HEK293 (cell line): ENCODE measurements around the gene SYT5.
A peak's percentile ranks its signal among the peaks of the same experiment; 100 is the strongest.

Experiments used
- FEZF1 ChIP-seq: fragments of 450-650 bp; formaldehyde crosslinking; IDR thresholded peaks from 2 replicates; pipeline ENCODE4 v1.5.1; 2016; ENCODE audit warnings: missing biosample characterization, missing genetic modification characterization
- GLIS2 ChIP-seq: fragments of 450-650 bp; formaldehyde crosslinking; IDR thresholded peaks from 2 replicates; pipeline ENCODE4 v1.5.1; 2016; ENCODE audit warnings: missing biosample characterization, missing genetic modification characterization
- KLF1 ChIP-seq: fragments of 450-650 bp; formaldehyde crosslinking; IDR thresholded peaks from 2 replicates; pipeline ENCODE4 v1.5.1; 2016; ENCODE audit warnings: missing biosample characterization, missing genetic modification characterization
- KLF16 ChIP-seq: fragments of 450-650 bp; formaldehyde crosslinking; IDR thresholded peaks from 2 replicates; pipeline ENCODE4 v1.5.1; 2017; ENCODE audit warnings: missing biosample characterization, missing genetic modification characterization
- KLF8 ChIP-seq: fragments of 450-650 bp; formaldehyde crosslinking; IDR thresholded peaks from 2 replicates; pipeline ENCODE4 v1.5.1; 2016; ENCODE audit warnings: missing biosample characterization, missing genetic modification characterization
- PRDM1 ChIP-seq: fragments of 450-650 bp; formaldehyde crosslinking; IDR thresholded peaks from 2 replicates; pipeline ENCODE4; 2016; ENCODE audit warnings: missing biosample characterization, missing genetic modification characterization
- SP2 ChIP-seq: fragments of 450-650 bp; formaldehyde crosslinking; IDR thresholded peaks from 2 replicates; pipeline ENCODE4 v1.5.1; 2016; ENCODE audit warnings: missing biosample characterization, missing genetic modification characterization
- SP3 ChIP-seq: fragments of 450-650 bp; formaldehyde crosslinking; IDR thresholded peaks from 2 replicates; pipeline ENCODE4 v1.5.1; 2016; ENCODE audit warnings: missing biosample characterization, missing genetic modification characterization
- ZBTB17 ChIP-seq: fragments of 450-650 bp; formaldehyde crosslinking; IDR thresholded peaks from 2 replicates; pipeline ENCODE4 v1.5.1; 2016; ENCODE audit warnings: missing biosample characterization, missing genetic modification characterization
- ZFHX2 ChIP-seq: fragments of 450-650 bp; formaldehyde crosslinking; conservative IDR thresholded peaks from 2 replicates; pipeline ENCODE4 v1.5.1; 2016; ENCODE audit warnings: missing biosample characterization, missing genetic modification characterization
- ZFP69B ChIP-seq: fragments of 450-650 bp; formaldehyde crosslinking; IDR thresholded peaks from 2 replicates; pipeline ENCODE4 v1.5.1; 2016; ENCODE audit warnings: missing biosample characterization, missing genetic modification characterization
- ZIC2 ChIP-seq: fragments of 450-650 bp; formaldehyde crosslinking; IDR thresholded peaks from 2 replicates; pipeline ENCODE4 v1.5.1; 2016; ENCODE audit warnings: missing biosample characterization, missing genetic modification characterization
- ZNF133 ChIP-seq: fragments of 450-650 bp; formaldehyde crosslinking; IDR thresholded peaks from 2 replicates; pipeline ENCODE4 v1.5.1; 2016; ENCODE audit warnings: missing biosample characterization, missing genetic modification characterization
- ZNF155 ChIP-seq: fragments of 450-650 bp; formaldehyde crosslinking; IDR thresholded peaks from 2 replicates; pipeline ENCODE4 v1.5.1; 2016; ENCODE audit warnings: missing biosample characterization, missing genetic modification characterization
- ZNF274 ChIP-seq, 2 experiments: fragments of 200-500 bp in 1 of 2; fragments of 450-650 bp in 1 of 2; sonication (Bioruptor generic) in 1 of 2; formaldehyde crosslinking in 1 of 2; IDR thresholded peaks; 2 replicates each; pipeline versions ENCODE4 v1.5.1 to v1.6.1; 2014 to 2016; ENCODE audit warnings: borderline replicate concordance in 1 of 2, inconsistent platforms in 1 of 2, low read length in 1 of 2, missing biosample characterization in 1 of 2, missing genetic modification characterization in 1 of 2
- ZNF366 ChIP-seq: fragments of 450-650 bp; formaldehyde crosslinking; conservative IDR thresholded peaks from 2 replicates; pipeline ENCODE4 v1.5.1; 2016; ENCODE audit warnings: missing biosample characterization, missing genetic modification characterization
- ZNF555 ChIP-seq: fragments of 450-650 bp; formaldehyde crosslinking; conservative IDR thresholded peaks from 2 replicates; pipeline ENCODE4 v1.5.1; 2017; ENCODE audit warnings: missing biosample characterization, mild to moderate bottlenecking, missing genetic modification characterization, inconsistent platforms
- ZNF560 ChIP-seq: fragments of 450-650 bp; formaldehyde crosslinking; IDR thresholded peaks from 2 replicates; pipeline ENCODE4 v1.5.1; 2017; ENCODE audit warnings: missing biosample characterization, missing genetic modification characterization, borderline replicate concordance
- ZNF596 ChIP-seq: fragments of 450-650 bp; IDR thresholded peaks from 2 replicates; pipeline ENCODE4 v1.5.0; 2018; ENCODE audit warnings: missing biosample characterization, mild to moderate bottlenecking, missing genetic modification characterization, moderate library complexity
- ZNF76 ChIP-seq: fragments of 450-650 bp; formaldehyde crosslinking; IDR thresholded peaks from 2 replicates; pipeline ENCODE4; 2016; ENCODE audit warnings: low read depth, missing biosample characterization, missing genetic modification characterization, borderline replicate concordance
- ZNF843 ChIP-seq: fragments of 450-650 bp; formaldehyde crosslinking; IDR thresholded peaks from 2 replicates; pipeline ENCODE4 v1.5.1; 2016; ENCODE audit warnings: missing biosample characterization, missing genetic modification characterization
- ZSCAN16 ChIP-seq: fragments of 450-650 bp; formaldehyde crosslinking; IDR thresholded peaks from 2 replicates; pipeline ENCODE4 v1.5.1; 2016; ENCODE audit warnings: missing biosample characterization, missing genetic modification characterization
- TF ChIP-seq, protein P1 (sequence below): fragments of 450-650 bp; formaldehyde crosslinking; IDR thresholded peaks from 2 replicates; pipeline ENCODE4 v1.5.1; 2016; ENCODE audit warnings: missing biosample characterization, missing genetic modification characterization
- TF ChIP-seq, protein P2 (sequence below): fragments of 450-650 bp; formaldehyde crosslinking; conservative IDR thresholded peaks from 2 replicates; pipeline ENCODE4 v1.5.1; 2016; ENCODE audit warnings: low read depth, missing biosample characterization, missing genetic modification characterization
- TF ChIP-seq, protein P3 (sequence below): fragments of 450-650 bp; formaldehyde crosslinking; IDR thresholded peaks from 2 replicates; pipeline ENCODE4 v1.5.1; 2016; ENCODE audit warnings: missing biosample characterization, missing genetic modification characterization
- TF ChIP-seq, protein P4 (sequence below): fragments of 450-650 bp; formaldehyde crosslinking; IDR thresholded peaks from 2 replicates; pipeline ENCODE4 v1.5.1; 2017; ENCODE audit warnings: missing biosample characterization, missing genetic modification characterization
- TF ChIP-seq, protein P5 (sequence below): fragments of 450-650 bp; formaldehyde crosslinking; IDR thresholded peaks from 2 replicates; pipeline ENCODE4 v1.5.1; 2016; ENCODE audit warnings: missing biosample characterization, missing genetic modification characterization

The SYT5 gene

DNA sequence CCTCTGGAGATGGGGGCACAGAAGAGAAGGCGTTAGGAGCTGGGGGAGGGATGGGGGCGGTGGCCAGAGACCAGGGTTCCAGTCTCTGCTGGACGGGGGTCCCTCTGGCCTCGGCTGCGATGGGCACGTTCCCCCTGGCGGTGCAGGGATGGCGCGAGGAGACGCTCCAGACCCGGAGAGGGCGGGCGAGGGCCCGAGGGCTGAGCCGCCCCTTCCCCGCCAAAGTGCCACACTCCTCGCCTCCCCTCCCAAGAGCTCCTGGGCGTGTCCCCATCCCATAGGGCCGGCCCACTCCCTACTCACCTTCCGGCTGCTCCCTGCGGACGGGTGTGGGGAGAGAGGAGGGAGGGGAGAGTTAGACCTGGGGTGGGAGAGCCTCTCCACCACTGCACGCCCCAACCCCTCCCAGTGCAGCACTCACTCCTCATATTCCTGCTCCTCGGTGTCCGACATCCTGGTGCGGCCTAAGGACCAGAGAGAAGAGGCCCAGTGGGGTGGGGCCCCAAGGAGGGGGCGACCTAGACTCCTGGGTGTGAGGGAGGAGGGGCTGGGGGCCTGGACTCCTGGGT lies 33.3 kb downstream of the SYT5 start (continued):
- TF ChIP-seq, protein P1, sequence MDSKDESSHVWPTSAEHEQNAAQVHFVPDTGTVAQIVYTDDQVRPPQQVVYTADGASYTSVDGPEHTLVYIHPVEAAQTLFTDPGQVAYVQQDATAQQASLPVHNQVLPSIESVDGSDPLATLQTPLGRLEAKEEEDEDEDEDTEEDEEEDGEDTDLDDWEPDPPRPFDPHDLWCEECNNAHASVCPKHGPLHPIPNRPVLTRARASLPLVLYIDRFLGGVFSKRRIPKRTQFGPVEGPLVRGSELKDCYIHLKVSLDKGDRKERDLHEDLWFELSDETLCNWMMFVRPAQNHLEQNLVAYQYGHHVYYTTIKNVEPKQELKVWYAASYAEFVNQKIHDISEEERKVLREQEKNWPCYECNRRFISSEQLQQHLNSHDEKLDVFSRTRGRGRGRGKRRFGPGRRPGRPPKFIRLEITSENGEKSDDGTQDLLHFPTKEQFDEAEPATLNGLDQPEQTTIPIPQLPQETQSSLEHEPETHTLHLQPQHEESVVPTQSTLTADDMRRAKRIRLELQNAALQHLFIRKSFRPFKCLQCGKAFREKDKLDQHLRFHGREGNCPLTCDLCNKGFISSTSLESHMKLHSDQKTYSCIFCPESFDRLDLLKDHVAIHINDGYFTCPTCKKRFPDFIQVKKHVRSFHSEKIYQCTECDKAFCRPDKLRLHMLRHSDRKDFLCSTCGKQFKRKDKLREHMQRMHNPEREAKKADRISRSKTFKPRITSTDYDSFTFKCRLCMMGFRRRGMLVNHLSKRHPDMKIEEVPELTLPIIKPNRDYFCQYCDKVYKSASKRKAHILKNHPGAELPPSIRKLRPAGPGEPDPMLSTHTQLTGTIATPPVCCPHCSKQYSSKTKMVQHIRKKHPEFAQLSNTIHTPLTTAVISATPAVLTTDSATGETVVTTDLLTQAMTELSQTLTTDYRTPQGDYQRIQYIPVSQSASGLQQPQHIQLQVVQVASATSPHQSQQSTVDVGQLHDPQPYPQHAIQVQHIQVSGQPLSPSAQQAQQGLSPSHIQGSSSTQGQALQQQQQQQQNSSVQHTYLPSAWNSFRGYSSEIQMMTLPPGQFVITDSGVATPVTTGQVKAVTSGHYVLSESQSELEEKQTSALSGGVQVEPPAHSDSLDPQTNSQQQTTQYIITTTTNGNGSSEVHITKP (tag by site-specific recombination) = peak; percentile 91
- TF ChIP-seq ZNF843 (tag by site-specific recombination) (no peak; the same call in 1 of the 2 replicates), KLF8 (tag by site-specific recombination) (peak; percentile 67), ZFHX2 (tag by site-specific recombination) (peak; percentile 87), ZNF366 (tag by site-specific recombination) (0 out of 2 replicates have a peak, but pooled peaks have one; percentile 44), SP3 (tag by site-specific recombination) (peak; percentile 84), ZBTB17 (tag by site-specific recombination) (peak; percentile 63), SP2 (tag by site-specific recombination) (peak; percentile 73), ZNF133 (tag by site-specific recombination) (no peak), PRDM1 (tag by site-specific recombination) (0 out of 2 replicates have a peak, but pooled peaks have one; percentile 37), ZNF560 (no peak), ZFP69B (tag by site-specific recombination) (no peak), KLF16 (no peak; the same call in 1 of the 2 replicates), ZNF555 (tag by site-specific recombination) (no peak), KLF1 (peak; percentile 97), ZNF76 (tag by site-specific recombination) (peak; percentile 44; the same call in 1 of the 2 replicates), GLIS2 (tag by site-specific recombination) (peak; percentile 75), ZSCAN16 (tag by site-specific recombination) (no peak), ZNF274 (IDR thresholded peaks at IDR 0.05; ENCODE audit: low read length) (no peak), ZNF274 (tag by site-specific recombination; IDR thresholded peaks at IDR 0.05; ENCODE audit: borderline replicate concordance) (no peak), ZIC2 (tag by site-specific recombination) (peak; percentile 84), FEZF1 (tag by site-specific recombination) (0 out of 2 replicates have a peak, but pooled peaks have one; percentile 22), ZNF155 (tag by site-specific recombination) (no peak), ZNF596 (no peak)
- TF ChIP-seq, protein P2, sequence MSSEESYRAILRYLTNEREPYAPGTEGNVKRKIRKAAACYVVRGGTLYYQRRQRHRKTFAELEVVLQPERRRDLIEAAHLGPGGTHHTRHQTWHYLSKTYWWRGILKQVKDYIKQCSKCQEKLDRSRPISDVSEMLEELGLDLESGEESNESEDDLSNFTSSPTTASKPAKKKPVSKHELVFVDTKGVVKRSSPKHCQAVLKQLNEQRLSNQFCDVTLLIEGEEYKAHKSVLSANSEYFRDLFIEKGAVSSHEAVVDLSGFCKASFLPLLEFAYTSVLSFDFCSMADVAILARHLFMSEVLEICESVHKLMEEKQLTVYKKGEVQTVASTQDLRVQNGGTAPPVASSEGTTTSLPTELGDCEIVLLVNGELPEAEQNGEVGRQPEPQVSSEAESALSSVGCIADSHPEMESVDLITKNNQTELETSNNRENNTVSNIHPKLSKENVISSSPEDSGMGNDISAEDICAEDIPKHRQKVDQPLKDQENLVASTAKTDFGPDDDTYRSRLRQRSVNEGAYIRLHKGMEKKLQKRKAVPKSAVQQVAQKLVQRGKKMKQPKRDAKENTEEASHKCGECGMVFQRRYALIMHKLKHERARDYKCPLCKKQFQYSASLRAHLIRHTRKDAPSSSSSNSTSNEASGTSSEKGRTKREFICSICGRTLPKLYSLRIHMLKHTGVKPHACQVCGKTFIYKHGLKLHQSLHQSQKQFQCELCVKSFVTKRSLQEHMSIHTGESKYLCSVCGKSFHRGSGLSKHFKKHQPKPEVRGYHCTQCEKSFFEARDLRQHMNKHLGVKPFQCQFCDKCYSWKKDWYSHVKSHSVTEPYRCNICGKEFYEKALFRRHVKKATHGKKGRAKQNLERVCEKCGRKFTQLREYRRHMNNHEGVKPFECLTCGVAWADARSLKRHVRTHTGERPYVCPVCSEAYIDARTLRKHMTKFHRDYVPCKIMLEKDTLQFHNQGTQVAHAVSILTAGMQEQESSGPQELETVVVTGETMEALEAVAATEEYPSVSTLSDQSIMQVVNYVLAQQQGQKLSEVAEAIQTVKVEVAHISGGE (tag by site-specific recombination) = 0 out of 2 replicates have a peak, but pooled peaks have one; percentile 56
- TF ChIP-seq, protein P3, sequence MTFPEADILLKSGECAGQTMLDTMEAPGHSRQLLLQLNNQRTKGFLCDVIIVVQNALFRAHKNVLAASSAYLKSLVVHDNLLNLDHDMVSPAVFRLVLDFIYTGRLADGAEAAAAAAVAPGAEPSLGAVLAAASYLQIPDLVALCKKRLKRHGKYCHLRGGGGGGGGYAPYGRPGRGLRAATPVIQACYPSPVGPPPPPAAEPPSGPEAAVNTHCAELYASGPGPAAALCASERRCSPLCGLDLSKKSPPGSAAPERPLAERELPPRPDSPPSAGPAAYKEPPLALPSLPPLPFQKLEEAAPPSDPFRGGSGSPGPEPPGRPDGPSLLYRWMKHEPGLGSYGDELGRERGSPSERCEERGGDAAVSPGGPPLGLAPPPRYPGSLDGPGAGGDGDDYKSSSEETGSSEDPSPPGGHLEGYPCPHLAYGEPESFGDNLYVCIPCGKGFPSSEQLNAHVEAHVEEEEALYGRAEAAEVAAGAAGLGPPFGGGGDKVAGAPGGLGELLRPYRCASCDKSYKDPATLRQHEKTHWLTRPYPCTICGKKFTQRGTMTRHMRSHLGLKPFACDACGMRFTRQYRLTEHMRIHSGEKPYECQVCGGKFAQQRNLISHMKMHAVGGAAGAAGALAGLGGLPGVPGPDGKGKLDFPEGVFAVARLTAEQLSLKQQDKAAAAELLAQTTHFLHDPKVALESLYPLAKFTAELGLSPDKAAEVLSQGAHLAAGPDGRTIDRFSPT (tag by site-specific recombination) = 0 out of 2 replicates have a peak, but pooled peaks have one; percentile 48
- TF ChIP-seq, protein P4, sequence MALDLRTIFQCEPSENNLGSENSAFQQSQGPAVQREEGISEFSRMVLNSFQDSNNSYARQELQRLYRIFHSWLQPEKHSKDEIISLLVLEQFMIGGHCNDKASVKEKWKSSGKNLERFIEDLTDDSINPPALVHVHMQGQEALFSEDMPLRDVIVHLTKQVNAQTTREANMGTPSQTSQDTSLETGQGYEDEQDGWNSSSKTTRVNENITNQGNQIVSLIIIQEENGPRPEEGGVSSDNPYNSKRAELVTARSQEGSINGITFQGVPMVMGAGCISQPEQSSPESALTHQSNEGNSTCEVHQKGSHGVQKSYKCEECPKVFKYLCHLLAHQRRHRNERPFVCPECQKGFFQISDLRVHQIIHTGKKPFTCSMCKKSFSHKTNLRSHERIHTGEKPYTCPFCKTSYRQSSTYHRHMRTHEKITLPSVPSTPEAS (tag by site-specific recombination) = no peak
- TF ChIP-seq, protein P5, sequence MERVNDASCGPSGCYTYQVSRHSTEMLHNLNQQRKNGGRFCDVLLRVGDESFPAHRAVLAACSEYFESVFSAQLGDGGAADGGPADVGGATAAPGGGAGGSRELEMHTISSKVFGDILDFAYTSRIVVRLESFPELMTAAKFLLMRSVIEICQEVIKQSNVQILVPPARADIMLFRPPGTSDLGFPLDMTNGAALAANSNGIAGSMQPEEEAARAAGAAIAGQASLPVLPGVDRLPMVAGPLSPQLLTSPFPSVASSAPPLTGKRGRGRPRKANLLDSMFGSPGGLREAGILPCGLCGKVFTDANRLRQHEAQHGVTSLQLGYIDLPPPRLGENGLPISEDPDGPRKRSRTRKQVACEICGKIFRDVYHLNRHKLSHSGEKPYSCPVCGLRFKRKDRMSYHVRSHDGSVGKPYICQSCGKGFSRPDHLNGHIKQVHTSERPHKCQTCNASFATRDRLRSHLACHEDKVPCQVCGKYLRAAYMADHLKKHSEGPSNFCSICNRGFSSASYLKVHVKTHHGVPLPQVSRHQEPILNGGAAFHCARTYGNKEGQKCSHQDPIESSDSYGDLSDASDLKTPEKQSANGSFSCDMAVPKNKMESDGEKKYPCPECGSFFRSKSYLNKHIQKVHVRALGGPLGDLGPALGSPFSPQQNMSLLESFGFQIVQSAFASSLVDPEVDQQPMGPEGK (tag by site-specific recombination) = peak; percentile 78
